K562 (cell line): Measurements from ENCODE around the gene SLC5A3. TPM values are rescaled to one million over a fixed set of nuclear protein-coding genes. Genes with fewer than 3 reads are reported as not detected.
A peak's percentile ranks its signal among the peaks of the same experiment; 100 is the strongest.

Experiments
- AFF4 ChIP-seq: sonication (generic); formaldehyde crosslinking; IDR thresholded peaks from 2 replicates; pipeline ENCODE4 v1.8.0; 2023; ENCODE audit warnings: mild to moderate bottlenecking, missing genetic modification reagents
- FOXM1 ChIP-seq, 2 experiments: fragments of 450-650 bp in 1 of 2; sonication (generic) in 1 of 2; formaldehyde crosslinking in 1 of 2; IDR thresholded peaks; 2 replicates each; pipeline versions ENCODE4 v1.6.1 to v1.9.0; 2017 to 2022; ENCODE audit warnings: low read depth in 2 of 2, mild to moderate bottlenecking in 2 of 2, missing genetic modification reagents in 1 of 2, moderate library complexity in 1 of 2
- GATAD2A ChIP-seq: fragments of 450-650 bp; IDR thresholded peaks from 2 replicates; pipeline ENCODE4 v1.6.1; 2017
- KLF1 ChIP-seq: fragments of 450-650 bp; IDR thresholded peaks from 2 replicates; pipeline ENCODE4 v1.6.1; 2016; ENCODE audit warnings: missing genetic modification characterization, missing compliant biosample characterization
- MAZ ChIP-seq, 2 experiments: fragments of 450-650 bp in 1 of 2; sonication (generic) in 1 of 2; formaldehyde crosslinking; IDR thresholded peaks in 1 of 2; conservative IDR thresholded peaks in 1 of 2; 2 replicates each; pipeline versions ENCODE4 v1.4.0 to v1.5.0; 2020; ENCODE audit warnings: mild to moderate bottlenecking in 1 of 2, missing genetic modification reagents in 1 of 2
- MYC ChIP-seq, 2 experiments: fragments of 250-450 bp in 1 of 2; sonication (Bioruptor Pico) in 1 of 2; IDR thresholded peaks; 2 replicates each; pipeline versions ENCODE4 v1.5.1 to v1.6.1; 2012 to 2021; ENCODE audit warnings: low read depth in 2 of 2, borderline replicate concordance in 1 of 2, improper control_type of control experiment in 1 of 2, low read length in 1 of 2, mild to moderate bottlenecking in 1 of 2, moderate library complexity in 1 of 2
- PBX2 ChIP-seq, 2 experiments: IDR thresholded peaks in 1 of 2; conservative IDR thresholded peaks in 1 of 2; 2 replicates each; pipeline ENCODE4 v1.6.1; 2016; ENCODE audit warnings: low read depth in 2 of 2, mild to moderate bottlenecking in 1 of 2, missing compliant biosample characterization in 1 of 2, missing genetic modification characterization in 1 of 2, moderate library complexity in 1 of 2
- POLR3G ChIP-seq: IDR thresholded peaks from 2 replicates; pipeline ENCODE4 v1.6.1; 2011; ENCODE audit not compliant: insufficient read length, insufficient replicate concordance; ENCODE audit errors: extremely low read depth
- RBM34 ChIP-seq: fragments of 200-400 bp; formaldehyde crosslinking; IDR thresholded peaks from 2 replicates; pipeline ENCODE4 v1.6.1; 2018; ENCODE audit warnings: low read length, borderline replicate concordance; ENCODE audit not compliant: insufficient read depth
- SMARCE1 ChIP-seq: fragments of 450-650 bp; IDR thresholded peaks from 2 replicates; pipeline ENCODE4 v1.7.1; 2016; ENCODE audit warnings: mild to moderate bottlenecking
- STAG1 ChIP-seq: sonication (generic); formaldehyde crosslinking; IDR thresholded peaks from 2 replicates; pipeline ENCODE4 v1.5.0; 2020; ENCODE audit warnings: missing genetic modification reagents, borderline replicate concordance
- TGIF2 ChIP-seq: sonication (generic); formaldehyde crosslinking; IDR thresholded peaks from 2 replicates; pipeline ENCODE4 v1.8.1; 2022; ENCODE audit warnings: mild to moderate bottlenecking, missing genetic modification reagents, moderate library complexity
- ZNF586 ChIP-seq: fragments of 450-650 bp; formaldehyde crosslinking; conservative IDR thresholded peaks from 2 replicates; pipeline ENCODE4 v1.4.0; 2020; ENCODE audit warnings: mild to moderate bottlenecking, moderate library complexity
- ZNF766 ChIP-seq: fragments of 200-800 bp; sonication (Bioruptor generic); conservative IDR thresholded peaks from 2 replicates; pipeline ENCODE4 v1.6.1; 2016; ENCODE audit warnings: missing genetic modification characterization, missing compliant biosample characterization
- ZNF778 ChIP-seq: fragments of 450-650 bp; formaldehyde crosslinking; IDR thresholded peaks from 2 replicates; pipeline ENCODE4 v1.4.0; 2020; ENCODE audit warnings: mild to moderate bottlenecking, moderate library complexity
- polyA plus RNA-seq, 8 experiments: library from polyadenylated mRNA; depleted of rRNA in 4 of 8; stranded (reverse) in 5 of 8; unstranded in 3 of 8; fragments of >200 nt; fragmentation: Nextera tagmentation in 2 of 8; fragmentation: Illumina TruSeq in 1 of 8; extraction: Ambion mirVana in 2 of 8; extraction: Trizol in 1 of 8; gene quantifications; 2 replicates each; pipeline versions ENCODE4 v1.2.1 to v1.2.3, GENCODE V29; 2011 to 2014; ENCODE audit warnings: inconsistent platforms in 1 of 8, missing spikeins in 1 of 8
- total RNA-seq, 7 experiments: library from RNA; depleted of rRNA in 6 of 7; stranded (reverse); fragments of >200 nt in 6 of 7; fragmentation: Illumina TruSeq in 2 of 7; extraction: Trizol in 2 of 7; gene quantifications; 2 replicates each; pipeline versions ENCODE4 v1.2.1 to v1.2.3, GENCODE V29; 2011 to 2021; ENCODE audit warnings: low replicate concordance in 1 of 7
- TF ChIP-seq, protein P1 (sequence below), 2 experiments: fragments of 450-650 bp; IDR thresholded peaks; 2 replicates each; pipeline ENCODE4 v1.6.1; 2018; ENCODE audit warnings: mild to moderate bottlenecking in 2 of 2, low read depth in 1 of 2; ENCODE audit not compliant: partially characterized antibody in 2 of 2

The SLC5A3 gene
- total and polyA plus RNA-seq, 9 of the 15 experiments (the other 6 are each of a cell fraction or from before 2014, with no cell fraction given), result 2.9 to 20.6 (median 9.0) TPM

GRCh38 chr21:34086887-34087306 lies 13.5 kb downstream of the SLC5A3 start (continued):
- TF ChIP-seq AFF4 (CRISPR knock-in tag) (no peak), POLR3G (no peak), ZNF586 (CRISPR knock-in tag) (no peak), RBM34 (no peak), ZNF778 (CRISPR knock-in tag) (no peak), SMARCE1 (peak; percentile 77; the same call in 1 of the 2 replicates), KLF1 (tag) (no peak), PBX2 (CRISPR knock-in tag; IDR thresholded peaks at IDR 0.05; ENCODE audit: low read depth) (no peak), PBX2 (tag; conservative IDR thresholded peaks at IDR 0.05; ENCODE audit: low read depth) (0 out of 2 replicates have a peak, but pooled peaks have one; percentile 9), GATAD2A (peak; percentile 52; the same call in 1 of the 2 replicates), STAG1 (CRISPR knock-in tag) (no peak), TGIF2 (CRISPR knock-in tag) (no peak), ZNF766 (0 out of 2 replicates have a peak, but pooled peaks have one; percentile 25), MAZ (CRISPR knock-in tag; conservative IDR thresholded peaks at IDR 0.05 in 1 of 2, IDR thresholded peaks at IDR 0.05 in 1 of 2) (no peak; a peak in 1 of 4 replicates), FOXM1 (IDR thresholded peaks at IDR 0.05; ENCODE audit: low read depth) (no peak), FOXM1 (CRISPR knock-in tag; IDR thresholded peaks at IDR 0.05; ENCODE audit: low read depth) (no peak), MYC (IDR thresholded peaks at IDR 0.05; ENCODE audit: low read depth, low read length) (no peak), MYC (CRISPR knock-in tag; IDR thresholded peaks at IDR 0.05; ENCODE audit: borderline replicate concordance, low read depth) (0 out of 2 replicates have a peak, but pooled peaks have one; percentile 52)
- TF ChIP-seq, protein P1, sequence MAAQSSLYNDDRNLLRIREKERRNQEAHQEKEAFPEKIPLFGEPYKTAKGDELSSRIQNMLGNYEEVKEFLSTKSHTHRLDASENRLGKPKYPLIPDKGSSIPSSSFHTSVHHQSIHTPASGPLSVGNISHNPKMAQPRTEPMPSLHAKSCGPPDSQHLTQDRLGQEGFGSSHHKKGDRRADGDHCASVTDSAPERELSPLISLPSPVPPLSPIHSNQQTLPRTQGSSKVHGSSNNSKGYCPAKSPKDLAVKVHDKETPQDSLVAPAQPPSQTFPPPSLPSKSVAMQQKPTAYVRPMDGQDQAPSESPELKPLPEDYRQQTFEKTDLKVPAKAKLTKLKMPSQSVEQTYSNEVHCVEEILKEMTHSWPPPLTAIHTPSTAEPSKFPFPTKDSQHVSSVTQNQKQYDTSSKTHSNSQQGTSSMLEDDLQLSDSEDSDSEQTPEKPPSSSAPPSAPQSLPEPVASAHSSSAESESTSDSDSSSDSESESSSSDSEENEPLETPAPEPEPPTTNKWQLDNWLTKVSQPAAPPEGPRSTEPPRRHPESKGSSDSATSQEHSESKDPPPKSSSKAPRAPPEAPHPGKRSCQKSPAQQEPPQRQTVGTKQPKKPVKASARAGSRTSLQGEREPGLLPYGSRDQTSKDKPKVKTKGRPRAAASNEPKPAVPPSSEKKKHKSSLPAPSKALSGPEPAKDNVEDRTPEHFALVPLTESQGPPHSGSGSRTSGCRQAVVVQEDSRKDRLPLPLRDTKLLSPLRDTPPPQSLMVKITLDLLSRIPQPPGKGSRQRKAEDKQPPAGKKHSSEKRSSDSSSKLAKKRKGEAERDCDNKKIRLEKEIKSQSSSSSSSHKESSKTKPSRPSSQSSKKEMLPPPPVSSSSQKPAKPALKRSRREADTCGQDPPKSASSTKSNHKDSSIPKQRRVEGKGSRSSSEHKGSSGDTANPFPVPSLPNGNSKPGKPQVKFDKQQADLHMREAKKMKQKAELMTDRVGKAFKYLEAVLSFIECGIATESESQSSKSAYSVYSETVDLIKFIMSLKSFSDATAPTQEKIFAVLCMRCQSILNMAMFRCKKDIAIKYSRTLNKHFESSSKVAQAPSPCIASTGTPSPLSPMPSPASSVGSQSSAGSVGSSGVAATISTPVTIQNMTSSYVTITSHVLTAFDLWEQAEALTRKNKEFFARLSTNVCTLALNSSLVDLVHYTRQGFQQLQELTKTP (IDR thresholded peaks at IDR 0.05; ENCODE audit: low read depth in 1 of 2, partially characterized antibody in 2 of 2), result no peak
